Measurements from ENCODE around the gene LCE2A. TPM values are rescaled to one million over a fixed set of nuclear protein-coding genes. Genes with fewer than 3 reads are reported as not detected.

LCE2A gene
- polyA plus RNA-seq, 1 of the 3 experiments (the other 2 are of a cell fraction): not detected

GRCh38 chr1:152654110-152654509 is 44.0 kb upstream of the LCE2A start:
- peak; percentile 49 for DNase-seq
- H3K27me3 ChIP-seq (ENCODE audit: insufficient read depth): no peaks in the 10 kb centered on the region
- H3K4me2 ChIP-seq: no peak overlapping the region
- H2AFZ ChIP-seq (ENCODE audit: low read depth): no peak overlapping the region
- no peaks in the 10 kb centered on the region for H3K36me3 ChIP-seq (replicated peaks in 1 of 2; ENCODE audit: control insufficient read depth in 1 of 2, insufficient read depth in 2 of 2, low read length in 1 of 2)
- CTCF ChIA-PET: interaction anchor here (0.6 to 4.9 kb wide), 19 partner anchors 9 to 576 kb away, joined by 3 to 37 read pairs (median 3); partner anchors contain the start of genes LCE2D and LCE3A
- H3K9me3 ChIP-seq: no peaks in the 10 kb centered on the region
- H3F3A ChIP-seq (replicated peaks; ENCODE audit: insufficient read depth): peaks cover 6% of the 10 kb centered on the region
- TF ChIP-seq SMC3 (IDR thresholded peaks at IDR 0.05; ENCODE audit: low read depth, low read length) (0 out of 2 replicates have a peak, but pooled peaks have one; percentile 16), CTCF (IDR thresholded peaks at IDR 0.05) (peak; percentile 81), TCF12 (IDR thresholded peaks at IDR 0.05) (no peak), RAD21 (IDR thresholded peaks at IDR 0.05; ENCODE audit: low read length) (peak; percentile 61)
- POLR2A ChIA-PET: no interaction called here
- H3K4me3 ChIP-seq (ENCODE audit: low read depth in 2 of 2, low read length in 1 of 2): no peak overlapping the region
- 18% methylated on average over 10 of the region's 10 CpGs for WGBS (ENCODE audit: low lambda C conversion rate)
- no peaks in the 10 kb centered on the region for H3K4me1 ChIP-seq (ENCODE audit: control insufficient read depth in 1 of 2, insufficient read depth in 2 of 2, low read depth in 1 of 2, low read length in 1 of 2)
- no peak overlapping the region for H3K27ac ChIP-seq (ENCODE audit: low read depth in 2 of 2, low read length in 1 of 2)
- H3K9ac ChIP-seq: no peak overlapping the region
- no peaks in the 10 kb centered on the region for H4K20me1 ChIP-seq (ENCODE audit: insufficient read depth)
- no peaks in the 10 kb centered on the region for H3K9me2 ChIP-seq
- no peaks in the 10 kb centered on the region for H3K79me2 ChIP-seq (ENCODE audit: insufficient read depth)

DNA sequence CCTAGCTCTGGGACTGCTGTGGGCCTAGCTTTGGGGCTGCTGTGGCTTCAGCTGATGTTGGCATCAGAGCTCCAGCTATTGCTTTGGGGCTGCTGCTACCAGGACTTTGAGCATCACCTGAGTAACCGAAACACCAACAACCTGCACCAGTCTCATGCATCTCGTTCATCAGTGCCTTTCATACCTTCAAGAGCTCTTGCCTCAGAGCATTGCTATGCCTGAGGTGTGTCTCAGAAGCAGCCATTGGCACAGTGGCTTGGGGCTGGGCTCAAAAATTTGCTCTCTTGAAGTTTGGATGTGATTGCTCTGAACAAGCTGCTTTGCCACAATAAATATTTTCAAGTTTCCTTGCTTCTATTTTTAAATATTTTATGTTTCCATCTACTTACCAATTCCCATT is 41.7 kb upstream of the LCE2A start:
- H4K20me1 ChIP-seq (ENCODE audit: insufficient read depth): no peaks in the 10 kb centered on the region
- ChIA-PET CTCF (interaction anchor here (4.9 kb wide), 1 partner anchor 15 kb away, joined by 37 read pairs; no protein-coding TSS in a partner anchor), POLR2A (no interaction called here)
- no peak overlapping the region for H2AFZ ChIP-seq (ENCODE audit: low read depth)
- no peak overlapping the region for H3K27ac ChIP-seq (ENCODE audit: low read depth in 2 of 2, low read length in 1 of 2)
- H3K4me1 ChIP-seq (ENCODE audit: control insufficient read depth in 1 of 2, insufficient read depth in 2 of 2, low read depth in 1 of 2, low read length in 1 of 2): no peaks in the 10 kb centered on the region
- no peak overlapping the region for H3K4me2 ChIP-seq
- no peak for DNase-seq
- H3K27me3 ChIP-seq (ENCODE audit: insufficient read depth): no peaks in the 10 kb centered on the region
- H3F3A ChIP-seq (replicated peaks; ENCODE audit: insufficient read depth): peaks cover 6% of the 10 kb centered on the region
- WGBS (ENCODE audit: low lambda C conversion rate): no CpG with 5 or more reads among the region's 2 CpGs
- H3K79me2 ChIP-seq (ENCODE audit: insufficient read depth): no peaks in the 10 kb centered on the region
- no peak for TF ChIP-seq YY1 (IDR thresholded peaks at IDR 0.05; ENCODE audit: low read depth)
- TF ChIP-seq ELF1 (IDR thresholded peaks at IDR 0.05): no peak
- TF ChIP-seq RXRA (IDR thresholded peaks at IDR 0.05; ENCODE audit: borderline replicate concordance, low read depth): no peak
- TF ChIP-seq, protein P1, sequence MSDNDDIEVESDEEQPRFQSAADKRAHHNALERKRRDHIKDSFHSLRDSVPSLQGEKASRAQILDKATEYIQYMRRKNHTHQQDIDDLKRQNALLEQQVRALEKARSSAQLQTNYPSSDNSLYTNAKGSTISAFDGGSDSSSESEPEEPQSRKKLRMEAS (IDR thresholded peaks at IDR 0.05; ENCODE audit: low read depth): no peak
- TF ChIP-seq, protein P2, sequence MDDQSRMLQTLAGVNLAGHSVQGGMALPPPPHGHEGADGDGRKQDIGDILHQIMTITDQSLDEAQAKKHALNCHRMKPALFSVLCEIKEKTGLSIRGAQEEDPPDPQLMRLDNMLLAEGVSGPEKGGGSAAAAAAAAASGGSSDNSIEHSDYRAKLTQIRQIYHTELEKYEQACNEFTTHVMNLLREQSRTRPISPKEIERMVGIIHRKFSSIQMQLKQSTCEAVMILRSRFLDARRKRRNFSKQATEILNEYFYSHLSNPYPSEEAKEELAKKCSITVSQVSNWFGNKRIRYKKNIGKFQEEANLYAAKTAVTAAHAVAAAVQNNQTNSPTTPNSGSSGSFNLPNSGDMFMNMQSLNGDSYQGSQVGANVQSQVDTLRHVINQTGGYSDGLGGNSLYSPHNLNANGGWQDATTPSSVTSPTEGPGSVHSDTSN (IDR thresholded peaks at IDR 0.05): no peak
- no peak for TF ChIP-seq FOXM1 (IDR thresholded peaks at IDR 0.05; ENCODE audit: low read depth)
- TF ChIP-seq SIN3A (IDR thresholded peaks at IDR 0.05; ENCODE audit: borderline replicate concordance, low read depth, low read length): no peak
- no peak for TF ChIP-seq SMC3 (IDR thresholded peaks at IDR 0.05; ENCODE audit: low read depth, low read length)
- H3K9me3 ChIP-seq: no peaks in the 10 kb centered on the region
- no peak overlapping the region for H3K9ac ChIP-seq
- H3K9me2 ChIP-seq: no peaks in the 10 kb centered on the region
- H3K4me3 ChIP-seq (ENCODE audit: low read depth in 2 of 2, low read length in 1 of 2): no peak overlapping the region
- H3K36me3 ChIP-seq (replicated peaks in 1 of 2; ENCODE audit: control insufficient read depth in 1 of 2, insufficient read depth in 2 of 2, low read length in 1 of 2): no peaks in the 10 kb centered on the region

Measured in SK-N-SH (cell line).